Stimulated activated CD4-positive, alpha-beta T cell treated with anti-CD3 and anti-CD28 coated beads, Interleukin-4, amount 100 ng/mL, for 1 hour (primary cell): ENCODE measurements around the gene KDM2B.
"Not testable (repeated sequence)": the region's sequence is repeated elsewhere in the genome, so short reads cannot be mapped to it uniquely, and the experiment has no call there.

Experiments used
- DNase-seq: peaks from one replicate; pipeline ENCODE4 v3.0.0-alpha.2; 2020

The KDM2B gene

DNA sequence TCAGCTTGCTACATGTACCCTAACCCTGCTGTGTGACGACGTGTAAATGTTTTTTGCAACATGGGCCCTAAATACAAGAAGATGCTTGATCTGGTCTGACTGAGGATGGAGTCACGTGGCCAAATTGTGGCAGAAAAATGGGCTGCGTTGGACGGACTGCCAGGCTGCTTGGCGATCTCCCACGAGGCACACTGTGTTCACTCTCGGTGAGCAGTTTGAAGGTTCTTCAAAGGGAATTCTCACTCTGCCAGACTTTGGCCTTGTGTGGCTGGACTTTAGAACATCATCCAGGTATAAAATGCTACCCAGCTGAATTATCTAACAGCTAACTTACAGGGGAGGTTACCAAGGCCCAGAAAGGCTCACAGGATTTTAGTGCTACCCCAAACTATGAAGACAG lies 85.1 kb downstream of the KDM2B start:
- DNase-seq = no peak

DNA sequence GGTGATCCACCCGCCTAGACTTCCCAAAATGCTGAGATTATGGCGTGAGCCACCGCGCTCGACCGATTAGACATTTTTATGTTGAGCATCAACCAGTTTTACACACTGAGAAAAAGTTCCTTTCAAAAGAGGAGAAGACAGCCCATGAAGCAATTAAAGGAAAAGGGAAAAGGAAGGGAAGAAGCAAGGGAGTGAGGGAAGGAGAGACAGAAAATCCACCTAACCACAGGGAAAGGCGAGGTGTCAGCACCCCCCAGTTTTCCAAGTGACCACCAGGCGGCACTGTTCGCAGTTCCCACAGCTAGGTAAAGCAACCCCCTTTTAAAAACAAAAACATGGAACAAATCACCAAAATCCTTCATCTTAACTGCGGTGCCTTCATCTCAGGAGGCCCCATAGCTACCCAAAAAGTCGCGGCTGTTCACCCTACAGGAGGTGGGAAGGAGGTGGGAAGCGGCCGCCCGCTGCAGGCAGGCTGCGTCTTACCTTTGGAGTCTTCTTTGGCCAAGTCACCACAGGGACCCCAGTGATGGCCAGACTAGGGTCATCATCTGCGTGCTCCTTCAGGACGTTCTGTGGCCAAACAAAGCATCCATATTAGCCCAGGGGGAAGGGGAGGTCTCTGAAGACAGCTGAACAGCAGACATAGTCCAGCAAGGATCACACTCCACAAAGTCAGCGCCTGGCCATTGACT lies 86.6 kb downstream of the KDM2B start:
- DNase-seq = peak; percentile 69

DNA sequence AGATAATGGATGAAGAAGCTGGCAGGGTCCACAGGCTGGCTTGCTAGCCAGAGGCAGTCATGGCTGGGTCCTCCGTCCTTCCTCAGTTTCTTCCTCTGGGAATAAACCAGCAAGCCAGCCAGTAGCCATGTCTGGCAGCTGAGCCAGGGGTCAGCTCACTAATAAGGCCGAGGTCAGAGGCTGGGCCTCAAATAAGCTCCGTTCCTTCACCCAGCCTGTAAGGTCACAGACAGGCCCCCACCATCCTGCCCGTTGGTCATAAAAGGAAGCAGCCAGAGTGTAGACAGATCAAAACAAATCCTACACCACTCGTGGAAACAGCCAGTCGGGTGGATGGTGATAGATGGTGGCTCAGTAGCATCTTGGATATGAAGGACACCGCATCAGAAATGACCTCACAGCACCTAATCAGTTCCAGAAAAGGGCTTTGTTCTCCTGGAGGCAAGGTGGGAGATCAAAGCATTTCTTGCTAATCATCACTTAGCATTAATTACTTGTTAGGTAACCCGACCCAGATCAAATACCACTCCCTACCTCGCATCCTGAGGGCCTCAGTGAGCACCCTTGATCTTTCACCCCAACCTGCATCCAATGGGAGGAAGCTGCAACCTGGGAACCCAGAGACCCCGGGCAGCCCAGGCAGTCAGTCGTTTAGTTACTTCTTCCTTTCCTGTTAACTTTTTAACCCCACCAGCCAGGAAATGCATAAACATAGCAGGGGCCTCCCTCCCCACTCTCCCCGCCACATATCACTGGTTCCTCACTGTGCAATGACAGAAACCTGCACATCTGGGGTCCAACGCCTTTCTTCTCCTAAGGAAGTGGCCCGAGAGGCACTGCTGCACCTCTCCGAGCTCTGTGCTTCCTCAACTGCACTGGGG lies 90.2 kb downstream of the KDM2B start:
- DNase-seq = no peak

DNA sequence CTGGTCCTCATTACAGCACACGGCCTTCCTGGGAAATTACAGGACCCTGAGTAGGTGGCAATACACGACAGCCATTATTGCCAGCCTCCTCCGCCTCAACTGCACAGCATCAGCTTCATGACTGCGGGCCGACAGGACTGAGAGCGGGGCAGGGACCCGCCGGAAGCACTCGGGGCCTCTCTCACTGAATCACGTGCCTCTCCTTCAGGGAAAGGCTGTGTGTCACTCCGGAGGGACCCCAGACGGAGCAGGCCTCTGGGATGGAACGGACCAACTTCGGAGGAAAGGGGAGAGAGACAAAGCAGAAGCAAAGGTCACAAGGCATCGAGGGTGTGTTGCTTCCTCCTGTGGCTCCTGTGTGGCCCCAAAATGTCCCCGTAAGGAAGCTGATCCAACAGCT lies 90.9 kb downstream of the KDM2B start:
- DNase-seq = no peak

DNA sequence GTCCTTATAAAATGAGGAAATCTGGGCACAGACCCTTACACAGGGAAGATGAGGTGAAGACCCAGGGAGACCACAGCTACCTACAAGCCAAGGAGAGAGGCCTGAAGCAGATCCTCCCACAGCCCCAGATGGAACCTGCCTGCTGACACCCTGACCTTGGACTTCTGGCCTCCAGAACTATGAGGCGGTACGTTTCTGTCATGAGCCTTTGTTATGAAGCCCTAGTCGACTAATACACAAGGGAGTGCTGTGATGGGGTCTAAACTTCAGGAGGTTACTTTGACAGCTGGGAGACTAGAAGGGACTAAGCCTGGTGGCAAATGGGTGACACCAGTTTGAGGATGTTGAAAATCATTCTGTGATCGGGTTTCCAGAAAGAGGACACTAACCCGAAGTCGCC lies 95.9 kb downstream of the KDM2B start:
- no peak for DNase-seq

DNA sequence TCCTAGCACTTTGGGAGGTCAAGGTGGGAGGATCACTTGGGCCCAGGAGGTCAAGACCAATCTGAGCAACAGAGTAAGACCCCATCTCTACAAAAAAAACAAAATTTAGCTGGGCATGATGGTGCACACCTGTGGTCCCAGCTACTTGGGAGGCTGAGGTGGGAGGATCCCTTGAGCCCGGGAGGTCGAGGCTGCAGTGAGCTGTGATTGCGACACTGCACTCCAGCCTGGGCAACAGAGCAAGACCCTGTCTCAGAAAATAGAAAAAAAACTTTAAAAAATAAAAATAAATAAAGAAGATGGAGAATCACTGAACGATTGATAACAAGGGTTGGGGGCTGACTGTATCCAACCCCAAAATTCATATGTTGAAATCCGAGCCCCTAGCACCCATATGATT lies 96.3 kb downstream of the KDM2B start:
- DNase-seq = not testable (repeated sequence)

DNA sequence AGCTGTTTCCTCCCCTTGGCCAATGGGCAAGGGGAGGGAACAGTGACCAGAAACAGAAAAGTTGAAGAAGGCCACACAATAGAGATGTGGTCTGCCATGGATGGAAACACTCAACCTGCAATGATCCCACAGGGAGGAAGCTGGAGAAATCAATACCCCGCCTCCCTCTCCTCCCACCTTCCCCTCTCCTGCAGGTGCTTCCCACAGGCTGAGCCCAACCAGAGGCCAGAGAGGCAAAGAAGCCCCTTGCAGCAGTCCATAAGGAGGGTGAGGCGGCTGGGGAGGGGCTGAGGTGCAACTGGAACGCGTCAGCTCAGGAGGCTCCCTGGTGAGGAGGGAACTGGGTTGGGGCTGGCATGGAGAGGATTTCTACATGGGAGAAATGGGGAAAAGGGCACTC lies 96.9 kb downstream of the KDM2B start:
- no peak for DNase-seq

DNA sequence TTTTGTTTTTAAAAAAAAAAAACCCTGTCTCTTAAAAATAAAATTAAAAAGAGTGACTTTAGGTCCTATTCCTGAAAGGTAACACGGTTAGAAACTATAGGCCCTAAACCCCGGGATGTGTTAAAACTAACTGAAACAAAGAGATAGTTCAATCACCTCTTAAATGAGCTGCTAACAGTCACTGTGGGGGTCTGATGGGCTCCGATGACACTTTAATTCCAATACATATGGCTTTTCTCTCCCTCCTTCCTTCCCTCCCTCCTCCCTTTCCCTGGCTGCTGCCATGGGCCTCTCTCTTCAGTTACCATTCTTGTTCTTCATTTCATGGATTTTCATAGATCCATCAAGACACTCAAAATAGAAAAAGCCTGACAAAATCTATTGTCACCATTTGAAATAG lies 104.3 kb downstream of the KDM2B start:
- no peak for DNase-seq

DNA sequence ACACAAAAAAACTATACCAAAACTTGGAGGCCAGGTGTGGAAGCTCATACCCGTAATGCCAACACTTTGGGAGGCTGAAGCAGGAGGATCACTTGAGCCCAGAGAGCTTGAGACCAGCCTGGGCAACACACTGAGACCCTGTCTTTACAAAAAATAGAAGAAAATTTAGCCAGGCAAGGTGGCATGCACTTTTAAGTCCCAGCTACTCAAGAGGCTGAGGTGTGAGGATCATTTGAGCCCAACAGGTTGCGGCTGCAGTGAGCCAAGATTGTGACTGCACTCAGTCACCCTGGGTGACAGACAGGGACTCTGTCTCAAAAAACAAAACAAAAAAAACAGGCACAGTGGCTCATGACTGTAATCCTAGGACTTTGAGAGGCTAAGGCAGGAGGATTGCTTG lies 105.5 kb downstream of the KDM2B start:
- DNase-seq = no peak

DNA sequence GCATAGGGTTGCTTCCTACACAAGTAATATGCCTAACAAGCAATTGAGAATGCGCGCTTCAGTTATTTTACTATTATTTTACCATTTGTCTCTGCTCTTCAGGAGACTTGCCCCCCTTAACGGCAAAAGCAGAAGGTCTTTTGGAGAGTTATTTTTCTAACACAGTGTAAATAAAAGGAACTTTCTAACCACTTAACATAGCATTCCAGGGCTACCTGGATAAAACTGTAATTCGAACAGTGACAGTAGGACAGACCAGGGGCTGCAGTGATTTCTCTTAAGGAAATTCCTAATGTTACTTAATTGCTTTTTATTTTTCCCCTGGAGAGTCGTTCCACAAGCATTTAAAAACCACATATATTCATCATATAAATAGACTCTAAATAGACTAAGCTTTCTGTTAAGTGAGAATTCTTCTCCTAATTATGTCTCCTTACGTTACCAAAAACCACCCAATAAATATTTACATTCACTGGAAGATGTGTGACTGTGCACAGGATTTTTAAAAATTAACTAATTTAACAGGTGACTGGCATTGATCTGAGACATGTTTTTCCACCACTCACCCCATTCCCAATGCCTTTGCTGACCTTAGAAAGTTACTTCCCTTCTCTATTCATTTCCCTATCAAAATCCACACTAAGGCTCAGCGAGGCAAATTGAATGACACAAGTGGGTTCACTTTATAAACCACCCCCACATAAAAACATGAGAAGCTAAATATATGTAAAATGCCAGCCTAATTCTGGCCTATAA lies 108.5 kb downstream of the KDM2B start:
- DNase-seq = no peak

DNA sequence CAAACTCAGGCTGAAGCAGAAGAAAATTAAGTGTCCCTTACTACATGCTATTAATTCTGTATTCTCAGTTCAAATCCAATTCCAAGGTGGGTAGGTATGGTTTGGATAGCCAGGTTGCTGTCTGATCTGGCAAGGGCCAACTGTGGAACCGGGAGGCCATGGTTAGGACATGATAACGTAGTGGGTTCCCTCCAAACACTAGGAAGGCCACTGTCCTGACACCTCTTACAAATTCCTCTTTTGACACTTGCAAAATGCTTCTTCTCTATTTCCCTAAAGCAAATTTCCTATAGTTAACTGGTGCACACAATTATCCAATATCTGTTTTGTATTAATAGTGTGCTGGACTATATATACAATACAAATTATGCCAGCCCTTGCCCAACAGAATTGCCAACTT lies 110.1 kb downstream of the KDM2B start:
- no peak for DNase-seq

DNA sequence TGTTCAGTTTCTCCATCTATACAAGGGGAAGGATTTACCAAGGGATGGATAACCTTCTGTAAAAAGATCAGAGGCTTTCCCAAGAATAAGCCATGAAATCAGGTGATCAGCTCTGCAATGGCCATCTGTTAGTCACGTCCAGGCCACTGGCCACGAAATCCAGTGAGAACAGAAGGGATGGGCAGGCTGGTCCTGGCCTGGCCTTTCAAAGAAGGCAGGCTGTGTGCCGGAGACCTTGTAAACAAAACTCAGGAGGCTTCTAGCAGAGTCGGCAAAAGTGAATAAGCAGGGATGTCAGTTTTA lies 112.4 kb downstream of the KDM2B start:
- no peak for DNase-seq

DNA sequence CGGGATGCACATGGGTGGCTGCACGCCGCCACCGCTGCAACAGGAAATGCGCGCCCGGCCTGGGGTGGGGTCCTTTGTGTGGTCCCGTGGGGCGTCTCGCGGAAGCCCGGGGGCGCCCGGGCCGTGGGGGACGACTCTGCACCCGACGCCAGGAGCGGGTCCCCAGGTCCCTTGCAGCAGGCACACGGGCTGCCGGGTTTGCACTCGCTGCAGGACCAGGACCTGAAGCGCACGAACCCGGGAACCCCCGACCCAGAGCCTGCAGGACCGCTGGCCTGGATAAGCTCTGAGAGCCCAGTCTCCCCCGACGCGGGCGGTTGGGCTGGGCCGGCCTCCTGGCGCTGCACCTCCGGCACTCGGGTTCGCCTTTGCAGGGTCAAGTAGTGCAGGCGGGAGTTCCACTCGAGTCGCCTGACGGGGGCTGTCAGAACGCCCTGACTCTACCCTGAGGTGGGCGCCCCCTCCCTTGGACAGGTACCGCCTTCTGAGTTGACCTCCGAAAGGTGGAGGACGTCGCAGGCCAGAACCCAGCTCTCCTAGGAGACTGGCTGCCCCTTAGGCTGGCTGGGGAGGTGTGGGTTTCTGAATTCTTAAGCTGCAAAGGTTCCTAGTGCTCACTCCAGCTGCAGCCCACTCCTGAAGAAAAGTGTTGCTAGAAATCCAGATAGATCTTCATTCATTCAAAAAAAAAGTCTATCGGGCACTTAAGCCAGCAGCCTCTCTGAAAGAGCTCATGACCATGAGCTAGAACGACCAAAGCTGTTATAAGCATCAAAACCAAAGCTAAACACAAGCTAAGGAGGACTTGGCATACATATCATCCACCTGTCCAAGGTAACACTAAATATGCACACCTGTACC lies 113.0 kb downstream of the KDM2B start:
- DNase-seq = no peak

DNA sequence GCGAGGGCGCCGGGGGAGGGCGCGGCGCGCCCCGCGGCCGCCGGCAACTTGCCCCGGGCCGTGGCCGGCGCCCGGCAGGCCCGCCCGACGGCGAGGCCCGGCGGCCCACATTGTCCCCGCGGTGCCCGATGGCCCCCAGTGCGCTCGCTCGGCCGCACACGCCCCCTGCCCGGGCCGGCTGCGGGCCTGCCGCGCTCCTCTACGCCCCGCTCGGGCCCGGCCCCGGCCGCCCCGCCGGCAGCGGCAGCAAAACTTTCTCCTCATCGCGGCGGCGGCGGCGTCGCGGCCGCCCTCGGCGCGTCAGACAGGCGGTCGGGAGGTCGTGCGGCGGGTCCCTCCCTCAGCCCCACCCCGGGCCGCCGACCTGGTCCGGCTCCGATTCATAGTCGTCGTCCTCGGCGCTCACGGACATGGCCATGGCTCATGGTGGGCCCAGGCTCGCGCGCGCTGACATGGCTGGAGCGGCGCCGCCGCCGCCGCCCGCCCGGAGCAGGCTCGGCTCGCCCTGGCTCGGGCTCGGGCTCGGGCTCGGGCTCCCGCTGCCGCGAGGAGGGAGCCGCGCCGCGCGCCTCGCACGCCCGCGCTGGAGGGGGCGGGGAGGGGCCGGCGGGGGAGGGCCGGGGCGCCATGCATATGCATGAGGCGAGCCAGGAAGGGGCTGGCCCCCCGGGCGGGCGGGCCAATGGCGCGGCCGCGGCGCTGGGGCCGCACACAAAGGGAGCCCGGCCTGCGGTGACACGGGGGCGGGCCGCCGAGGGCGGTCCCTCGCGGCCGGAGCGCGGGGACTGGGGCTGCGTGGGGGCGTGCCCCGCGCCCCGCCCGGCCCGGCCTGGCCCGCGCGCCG lies 113.8 kb downstream of the KDM2B start:
- peak; percentile 87 for DNase-seq

DNA sequence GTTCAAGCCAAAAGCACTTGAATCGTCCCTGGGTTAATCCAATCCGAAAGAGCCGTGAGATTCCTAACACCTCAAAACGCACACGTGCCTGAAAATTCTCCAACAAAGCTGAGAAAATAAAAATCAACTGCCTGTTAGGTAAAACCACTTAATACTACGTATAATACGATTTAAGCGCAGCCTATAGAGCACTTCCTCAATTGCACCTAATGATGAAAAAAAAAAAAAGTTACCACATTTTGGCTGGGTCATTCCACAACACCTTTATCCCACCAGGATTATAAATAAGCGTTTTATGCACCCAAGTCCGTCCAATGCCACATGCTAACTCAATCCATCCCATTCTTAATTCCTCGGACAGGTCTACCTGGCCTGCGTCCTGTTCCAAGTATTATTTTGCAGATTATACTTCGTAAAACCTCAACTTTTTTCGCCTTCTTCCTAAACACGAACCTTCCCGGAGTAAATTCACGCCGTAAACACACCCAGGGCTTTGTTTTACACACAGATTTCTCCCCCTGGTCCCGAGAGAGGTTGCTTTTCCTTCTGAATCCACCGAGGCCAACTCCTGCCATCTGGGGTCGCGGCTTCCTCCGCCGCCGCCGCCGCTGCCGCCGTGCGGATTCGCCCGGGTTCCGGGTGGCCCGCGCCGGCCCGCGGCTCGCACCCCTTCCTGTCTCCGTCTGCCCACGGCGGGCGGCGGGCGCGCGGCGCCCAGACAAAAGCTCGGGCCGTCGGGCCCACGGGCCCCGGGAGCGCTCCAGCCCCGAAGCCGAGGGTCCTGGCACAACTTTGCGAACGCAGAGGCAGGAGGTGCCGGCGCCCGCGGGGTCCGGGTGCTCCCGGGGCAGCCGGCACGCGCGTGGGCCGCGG lies 114.7 kb downstream of the KDM2B start:
- peak; percentile 48 for DNase-seq

DNA sequence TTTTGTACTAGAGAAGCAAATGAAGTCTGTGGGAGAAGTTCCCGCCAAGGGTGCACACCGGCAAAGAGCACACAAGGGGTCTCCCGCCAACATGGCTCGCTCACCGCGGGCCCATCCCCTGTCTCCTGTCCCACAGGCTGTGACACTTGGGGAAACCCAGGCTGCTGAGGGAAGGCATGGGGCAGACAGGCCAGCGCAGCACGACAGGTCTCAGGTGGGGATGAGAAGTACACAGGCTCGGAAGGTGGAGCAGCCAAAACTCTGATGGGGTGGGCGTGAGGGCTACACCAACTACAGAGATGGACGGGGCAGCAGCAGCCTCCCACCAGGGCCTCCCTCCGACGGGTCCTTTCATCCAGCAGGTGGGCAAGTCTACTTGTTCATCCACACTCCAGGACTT lies 116.5 kb downstream of the KDM2B start:
- DNase-seq = no peak

DNA sequence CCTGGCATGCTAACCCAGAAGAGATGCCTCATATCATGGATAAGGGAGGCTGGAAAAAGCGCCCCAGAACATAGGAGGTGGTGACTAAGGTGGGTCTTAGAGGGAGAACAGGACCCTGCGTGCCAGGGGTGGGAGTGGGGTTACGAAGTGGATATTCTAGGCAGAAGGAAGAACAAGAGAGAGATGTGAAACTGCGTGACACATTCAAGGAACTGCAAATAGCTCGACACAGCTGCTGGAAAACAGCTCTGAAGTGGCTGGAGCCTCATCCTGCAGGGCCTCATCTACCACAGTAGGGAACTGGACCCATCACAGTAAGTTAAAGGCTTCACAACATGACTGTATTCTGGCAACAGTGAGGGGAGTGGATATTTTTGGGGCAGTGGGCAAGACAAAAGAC lies 119.8 kb downstream of the KDM2B start:
- no peak for DNase-seq

DNA sequence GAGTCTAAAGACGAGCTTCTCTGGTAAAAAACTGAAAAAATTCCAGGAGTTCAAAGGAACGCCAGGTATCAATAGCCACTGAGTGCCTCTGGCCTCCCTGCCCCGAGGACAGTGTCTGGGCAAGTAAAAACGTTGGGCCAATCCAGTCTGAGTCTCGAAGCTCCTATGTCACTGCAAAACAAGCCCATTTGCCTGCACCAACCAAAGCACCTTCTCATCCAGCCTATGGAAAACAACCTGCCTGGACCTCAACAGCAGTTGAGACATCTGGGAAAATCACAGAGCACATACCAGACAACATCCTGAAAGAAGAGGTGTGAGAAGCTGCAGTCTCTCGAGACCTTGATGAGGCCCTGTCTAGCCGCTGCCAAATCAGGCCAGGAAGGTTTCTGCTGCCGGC lies 124.3 kb downstream of the KDM2B start:
- no peak for DNase-seq

DNA sequence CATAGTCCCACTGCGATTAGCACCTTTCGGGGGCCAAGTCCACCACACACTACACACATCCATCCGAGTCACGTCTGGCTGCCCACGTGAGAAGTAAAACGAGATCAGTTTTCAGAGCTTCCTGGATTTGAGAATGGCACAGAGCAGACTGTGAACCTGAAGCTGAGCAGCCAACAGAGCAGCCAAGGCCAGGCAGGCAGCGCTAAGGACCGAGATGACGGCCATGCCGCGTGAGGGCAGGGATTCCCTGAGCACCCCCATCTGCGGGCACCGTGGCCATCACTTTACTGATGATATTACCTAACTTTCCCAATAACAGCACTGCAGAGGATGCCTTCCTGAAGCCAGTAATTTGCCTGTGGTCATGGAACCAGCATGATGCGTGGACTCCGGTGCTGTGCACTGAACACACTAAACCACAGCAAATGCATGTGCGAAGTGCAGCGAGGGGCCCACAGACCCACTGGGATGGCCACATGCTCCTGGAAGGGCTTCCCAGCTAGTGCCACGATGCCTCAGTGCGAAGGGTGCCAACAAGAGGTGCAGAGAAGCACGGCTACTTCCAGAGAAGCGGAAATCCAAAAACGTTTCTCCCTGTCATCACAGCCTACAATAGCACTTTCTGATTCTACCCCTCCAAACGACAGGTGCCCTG lies 124.9 kb downstream of the KDM2B start:
- DNase-seq = no peak

DNA sequence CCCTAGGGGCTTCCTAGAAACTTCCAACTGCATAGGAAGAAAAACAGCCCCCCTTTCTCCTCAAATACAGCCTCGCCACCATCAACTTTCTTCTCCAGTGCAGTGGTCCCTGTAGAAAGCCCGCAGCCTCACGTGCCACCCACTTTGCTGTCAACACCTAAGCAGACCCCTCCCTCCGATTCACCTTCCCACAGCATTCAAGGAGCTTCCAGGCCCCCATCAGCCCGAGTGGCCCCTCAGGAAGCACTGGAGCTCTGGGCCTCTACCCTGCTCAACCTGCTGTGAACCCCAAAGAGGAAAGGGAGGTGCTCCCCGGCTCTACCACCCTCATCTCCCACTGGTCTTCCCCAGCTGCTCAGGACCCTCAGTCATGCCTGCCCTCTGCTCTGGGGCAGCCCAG lies 125.9 kb downstream of the KDM2B start:
- DNase-seq = no peak
